Neural cell (in vitro differentiated cells): ENCODE data around the gene TSACC. TPM values are rescaled to one million over a fixed set of nuclear protein-coding genes. Genes with fewer than 3 reads are reported as not detected.

Experiments used
- H2AFZ ChIP-seq: fragments of 200-600, 300-800 bp; sonication (generic), shearing (Covaris generic); 2 replicates; pipeline ENCODE4 v1.6.0; 2014; ENCODE audit warnings: low read depth, mild to moderate bottlenecking, antibody characterized with exemption, low read length, moderate library complexity
- H3F3A ChIP-seq: fragments of 200-600 bp; shearing (Covaris generic); 2 replicates; pipeline ENCODE4 v1.6.1; 2016; ENCODE audit warnings: mild to moderate bottlenecking, moderate library complexity, mixed read lengths, antibody characterized with exemption, low read length; ENCODE audit not compliant: insufficient read depth, poor library complexity, severe bottlenecking
- H3K27ac ChIP-seq: fragments of 200-600, 300-800 bp; sonication (generic), shearing (Covaris generic); 2 replicates; pipeline ENCODE4 v1.5.1; 2014; ENCODE audit warnings: mild to moderate bottlenecking, low read length, moderate library complexity
- H3K27me3 ChIP-seq: fragments of 300-800, 200-600 bp; sonication (generic), shearing (Covaris generic); 2 replicates; pipeline ENCODE4 v1.6.0; 2014; ENCODE audit warnings: mild to moderate bottlenecking, low read depth, low read length, moderate library complexity; ENCODE audit not compliant: insufficient read depth
- H3K36me3 ChIP-seq: fragments of 300-800, 200-600 bp; sonication (generic), shearing (Covaris generic); 2 replicates; pipeline ENCODE4 v1.5.1; 2014; ENCODE audit warnings: mild to moderate bottlenecking, antibody characterized with exemption, low read length, moderate library complexity; ENCODE audit not compliant: insufficient read depth
- H3K4me2 ChIP-seq: fragments of 300-800, 200-600 bp; sonication (generic), shearing (Covaris generic); 2 replicates; pipeline ENCODE4 v1.6.0; 2014; ENCODE audit warnings: mild to moderate bottlenecking, low read length
- H3K4me3 ChIP-seq: fragments of 300-800, 200-600 bp; sonication (generic), shearing (Covaris generic); 2 replicates; pipeline ENCODE4 v1.5.1; 2014; ENCODE audit warnings: mild to moderate bottlenecking, low read length, moderate library complexity
- H3K79me2 ChIP-seq: fragments of 200-600 bp; shearing (Covaris generic); replicated peaks from 2 replicates; pipeline ENCODE4 v1.6.0; 2014; ENCODE audit warnings: mild to moderate bottlenecking, low read length, moderate library complexity; ENCODE audit not compliant: insufficient read depth
- H3K9ac ChIP-seq: fragments of 300-800, 200-600 bp; sonication (generic), shearing (Covaris generic); 2 replicates; pipeline ENCODE4 v1.6.1; 2016; ENCODE audit warnings: mild to moderate bottlenecking, low read length, mixed read lengths
- H3K9me2 ChIP-seq: fragments of 200-600 bp; shearing (Covaris generic); 2 replicates; pipeline ENCODE4 v1.6.1; 2016; ENCODE audit warnings: mild to moderate bottlenecking, low read length, mixed read lengths; ENCODE audit not compliant: insufficient read depth
- H3K9me3 ChIP-seq: fragments of 200-600, 300-800 bp; sonication (generic), shearing (Covaris generic); 2 replicates; pipeline ENCODE4 v1.6.1; 2016; ENCODE audit warnings: mild to moderate bottlenecking, mixed run types, low read length, moderate library complexity, mixed read lengths
- H4K20me1 ChIP-seq: fragments of 200-600 bp; shearing (Covaris generic); 2 replicates; pipeline ENCODE4 v1.6.1; 2016; ENCODE audit warnings: mild to moderate bottlenecking, mixed run types; ENCODE audit not compliant: insufficient read depth
- EP300 ChIP-seq: fragments of 450-650 bp; conservative IDR thresholded peaks from 2 replicates; pipeline ENCODE4 v1.6.1; 2014; ENCODE audit warnings: antibody characterized with exemption, mild to moderate bottlenecking, moderate library complexity; ENCODE audit not compliant: poor library complexity, severe bottlenecking
- EZH2 ChIP-seq: fragments of 200-600, 300-800 bp; shearing (Covaris generic), sonication (generic); IDR thresholded peaks from 2 replicates; pipeline ENCODE4 v1.6.1; 2014; ENCODE audit warnings: antibody characterized with exemption, low read length, borderline replicate concordance, mild to moderate bottlenecking; ENCODE audit not compliant: insufficient read depth, poor library complexity, severe bottlenecking
- MXI1 ChIP-seq: fragments of 450-650 bp; conservative IDR thresholded peaks from 2 replicates; pipeline ENCODE4 v1.6.1; 2014; ENCODE audit warnings: antibody characterized with exemption, mild to moderate bottlenecking; ENCODE audit not compliant: poor library complexity, severe bottlenecking
- POLR2AphosphoS5 ChIP-seq: IDR thresholded peaks from 2 replicates; pipeline ENCODE4 v1.6.1; 2012
- RAD21 ChIP-seq: fragments of 450-650 bp; conservative IDR thresholded peaks from 2 replicates; pipeline ENCODE4 v1.6.1; 2014; ENCODE audit warnings: antibody characterized with exemption, mild to moderate bottlenecking, moderate library complexity
- SMC3 ChIP-seq: fragments of 450-650 bp; conservative IDR thresholded peaks from 2 replicates; pipeline ENCODE4 v1.6.1; 2014; ENCODE audit warnings: antibody characterized with exemption, mild to moderate bottlenecking, moderate library complexity; ENCODE audit not compliant: poor library complexity
- TAF1 ChIP-seq: IDR thresholded peaks from 2 replicates; pipeline ENCODE4 v1.6.1; 2012; ENCODE audit warnings: low read depth
- polyA plus RNA-seq: library from polyadenylated mRNA; depleted of rRNA; stranded (reverse); fragments of >200 nt; gene quantifications from 2 replicates; pipeline ENCODE4 v1.2.3, GENCODE V29; 2014
- TF ChIP-seq, protein P1 (sequence below): fragments of 450-650 bp; IDR thresholded peaks from 2 replicates; pipeline ENCODE4 v1.5.1; 2014; ENCODE audit warnings: antibody characterized with exemption, mild to moderate bottlenecking, moderate library complexity; ENCODE audit not compliant: poor library complexity, severe bottlenecking
- TF ChIP-seq, protein P2 (sequence below): IDR thresholded peaks from 2 replicates; pipeline ENCODE4 v1.6.1; 2012; ENCODE audit warnings: borderline replicate concordance

TSACC gene
- polyA plus RNA-seq, 1 donor from 2014 or later: not detected

DNA sequence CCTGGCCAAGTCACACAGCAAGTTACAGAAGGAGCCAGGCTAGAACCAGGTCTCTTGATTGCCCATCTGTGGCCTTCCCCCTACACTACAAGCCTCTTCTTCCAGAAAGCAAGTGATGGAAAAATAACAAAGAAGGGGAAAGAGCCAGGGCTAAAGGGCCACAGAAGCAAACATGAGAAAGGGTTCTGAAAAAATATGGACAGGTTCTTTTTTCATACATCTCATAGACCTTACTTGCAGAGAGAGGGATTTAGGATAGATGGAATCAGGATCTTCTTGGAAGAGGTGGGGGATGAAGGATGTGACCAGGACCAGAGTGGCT lies 33.9 kb downstream of the TSACC start:
- H3K9me2 ChIP-seq: no peaks in the 10 kb centered on the region
- no peaks in the 10 kb centered on the region for H3K9me3 ChIP-seq
- no peak overlapping the region for H3K4me2 ChIP-seq
- H3K79me2 ChIP-seq: no peaks in the 10 kb centered on the region
- no peaks in the 10 kb centered on the region for H4K20me1 ChIP-seq
- H3K27ac ChIP-seq: no peak overlapping the region
- H3F3A ChIP-seq: no peaks in the 10 kb centered on the region
- H3K27me3 ChIP-seq: peaks cover 39% of the 10 kb centered on the region
- no peaks in the 10 kb centered on the region for H3K36me3 ChIP-seq
- TF ChIP-seq RAD21: no peak
- no peak for TF ChIP-seq POLR2AphosphoS5
- TF ChIP-seq MXI1: no peak
- TF ChIP-seq, protein P1, sequence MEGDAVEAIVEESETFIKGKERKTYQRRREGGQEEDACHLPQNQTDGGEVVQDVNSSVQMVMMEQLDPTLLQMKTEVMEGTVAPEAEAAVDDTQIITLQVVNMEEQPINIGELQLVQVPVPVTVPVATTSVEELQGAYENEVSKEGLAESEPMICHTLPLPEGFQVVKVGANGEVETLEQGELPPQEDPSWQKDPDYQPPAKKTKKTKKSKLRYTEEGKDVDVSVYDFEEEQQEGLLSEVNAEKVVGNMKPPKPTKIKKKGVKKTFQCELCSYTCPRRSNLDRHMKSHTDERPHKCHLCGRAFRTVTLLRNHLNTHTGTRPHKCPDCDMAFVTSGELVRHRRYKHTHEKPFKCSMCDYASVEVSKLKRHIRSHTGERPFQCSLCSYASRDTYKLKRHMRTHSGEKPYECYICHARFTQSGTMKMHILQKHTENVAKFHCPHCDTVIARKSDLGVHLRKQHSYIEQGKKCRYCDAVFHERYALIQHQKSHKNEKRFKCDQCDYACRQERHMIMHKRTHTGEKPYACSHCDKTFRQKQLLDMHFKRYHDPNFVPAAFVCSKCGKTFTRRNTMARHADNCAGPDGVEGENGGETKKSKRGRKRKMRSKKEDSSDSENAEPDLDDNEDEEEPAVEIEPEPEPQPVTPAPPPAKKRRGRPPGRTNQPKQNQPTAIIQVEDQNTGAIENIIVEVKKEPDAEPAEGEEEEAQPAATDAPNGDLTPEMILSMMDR: no peak
- TF ChIP-seq TAF1: no peak
- TF ChIP-seq EZH2: no peak
- no peak for TF ChIP-seq SMC3
- TF ChIP-seq, protein P2, sequence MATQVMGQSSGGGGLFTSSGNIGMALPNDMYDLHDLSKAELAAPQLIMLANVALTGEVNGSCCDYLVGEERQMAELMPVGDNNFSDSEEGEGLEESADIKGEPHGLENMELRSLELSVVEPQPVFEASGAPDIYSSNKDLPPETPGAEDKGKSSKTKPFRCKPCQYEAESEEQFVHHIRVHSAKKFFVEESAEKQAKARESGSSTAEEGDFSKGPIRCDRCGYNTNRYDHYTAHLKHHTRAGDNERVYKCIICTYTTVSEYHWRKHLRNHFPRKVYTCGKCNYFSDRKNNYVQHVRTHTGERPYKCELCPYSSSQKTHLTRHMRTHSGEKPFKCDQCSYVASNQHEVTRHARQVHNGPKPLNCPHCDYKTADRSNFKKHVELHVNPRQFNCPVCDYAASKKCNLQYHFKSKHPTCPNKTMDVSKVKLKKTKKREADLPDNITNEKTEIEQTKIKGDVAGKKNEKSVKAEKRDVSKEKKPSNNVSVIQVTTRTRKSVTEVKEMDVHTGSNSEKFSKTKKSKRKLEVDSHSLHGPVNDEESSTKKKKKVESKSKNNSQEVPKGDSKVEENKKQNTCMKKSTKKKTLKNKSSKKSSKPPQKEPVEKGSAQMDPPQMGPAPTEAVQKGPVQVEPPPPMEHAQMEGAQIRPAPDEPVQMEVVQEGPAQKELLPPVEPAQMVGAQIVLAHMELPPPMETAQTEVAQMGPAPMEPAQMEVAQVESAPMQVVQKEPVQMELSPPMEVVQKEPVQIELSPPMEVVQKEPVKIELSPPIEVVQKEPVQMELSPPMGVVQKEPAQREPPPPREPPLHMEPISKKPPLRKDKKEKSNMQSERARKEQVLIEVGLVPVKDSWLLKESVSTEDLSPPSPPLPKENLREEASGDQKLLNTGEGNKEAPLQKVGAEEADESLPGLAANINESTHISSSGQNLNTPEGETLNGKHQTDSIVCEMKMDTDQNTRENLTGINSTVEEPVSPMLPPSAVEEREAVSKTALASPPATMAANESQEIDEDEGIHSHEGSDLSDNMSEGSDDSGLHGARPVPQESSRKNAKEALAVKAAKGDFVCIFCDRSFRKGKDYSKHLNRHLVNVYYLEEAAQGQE: no peak
- TF ChIP-seq EP300: no peak
- no peak overlapping the region for H2AFZ ChIP-seq
- no peak overlapping the region for H3K4me3 ChIP-seq
- no peak overlapping the region for H3K9ac ChIP-seq

DNA sequence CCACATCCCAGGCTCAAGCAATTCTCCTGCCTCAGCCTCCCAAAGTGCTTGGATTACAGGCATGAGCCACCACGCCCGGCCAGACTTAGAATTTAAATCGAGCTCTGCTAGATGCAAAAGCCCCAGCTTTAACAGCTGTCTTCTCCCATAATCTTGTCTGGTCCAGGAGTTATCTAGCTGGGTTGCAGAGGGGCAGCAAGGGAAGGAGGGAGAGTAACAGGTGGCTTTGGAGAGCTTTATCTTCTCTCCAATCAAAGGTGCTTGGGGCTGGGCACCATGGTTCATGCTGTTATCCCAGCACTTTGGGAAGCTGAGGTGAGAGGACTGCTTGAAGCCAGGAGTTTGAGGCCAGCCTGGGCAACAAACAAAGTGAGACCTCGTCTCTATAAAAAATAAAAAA lies 34.5 kb downstream of the TSACC start:
- Histone ChIP-seq H3K4me2 (no peak overlapping the region), H3K4me3 (no peak overlapping the region), H3K9me2 (no peaks in the 10 kb centered on the region), H3K27me3 (peaks cover 34% of the 10 kb centered on the region), H3K79me2 (no peaks in the 10 kb centered on the region), H4K20me1 (no peaks in the 10 kb centered on the region), H3K9me3 (no peaks in the 10 kb centered on the region), H3K9ac (no peak overlapping the region), H3K27ac (no peak overlapping the region), H3K36me3 (no peaks in the 10 kb centered on the region), H2AFZ (no peak overlapping the region), H3F3A (no peaks in the 10 kb centered on the region)
- TF ChIP-seq EP300 (no peak), POLR2AphosphoS5 (no peak), EZH2 (no peak), SMC3 (no peak), RAD21 (no peak)

DNA sequence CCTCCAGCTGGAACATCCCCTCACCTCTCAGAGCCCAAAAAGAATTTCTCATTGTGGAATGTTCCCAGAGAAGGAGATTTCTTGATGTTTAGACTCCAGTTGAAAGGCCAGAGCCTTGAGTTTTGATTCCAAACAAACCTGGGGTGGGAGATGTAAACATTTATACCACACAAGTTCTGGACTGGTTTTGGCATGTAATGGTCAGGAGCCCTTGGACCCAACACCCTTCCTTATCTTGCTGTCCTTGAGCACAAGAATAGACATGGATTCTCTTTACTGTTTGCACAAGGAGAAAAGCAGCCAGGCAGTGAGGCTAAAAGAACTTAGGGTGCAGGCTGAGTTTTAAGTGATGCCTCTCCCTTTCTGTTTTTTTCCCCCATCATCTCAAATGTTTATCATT lies 35.2 kb downstream of the TSACC start:
- Histone ChIP-seq H3K27me3 (peaks cover 29% of the 10 kb centered on the region), H3K27ac (no peak overlapping the region), H3K36me3 (no peaks in the 10 kb centered on the region), H3K79me2 (no peaks in the 10 kb centered on the region), H4K20me1 (no peaks in the 10 kb centered on the region), H2AFZ (no peak overlapping the region), H3F3A (no peaks in the 10 kb centered on the region), H3K4me3 (no peak overlapping the region), H3K9ac (no peak overlapping the region), H3K9me2 (no peaks in the 10 kb centered on the region), H3K9me3 (no peaks in the 10 kb centered on the region), H3K4me2 (no peak overlapping the region)
- TF ChIP-seq, protein P1: no peak
- no peak for TF ChIP-seq EP300
- TF ChIP-seq EZH2: no peak
- TF ChIP-seq TAF1: no peak
- TF ChIP-seq MXI1: no peak
- TF ChIP-seq RAD21: no peak
- TF ChIP-seq SMC3: no peak
- no peak for TF ChIP-seq POLR2AphosphoS5
- TF ChIP-seq, protein P2: no peak
